ENCODE data around the gene CERS6. TPM values are rescaled to one million over a fixed set of nuclear protein-coding genes. Genes with fewer than 3 reads are reported as not detected.

CERS6 gene
- total RNA-seq, 1 donor from 2014 or later: 9.3 TPM

GRCh38 chr2:168545439-168546082 lies 89.5 kb downstream of the CERS6 start:
- ATAC-seq (no peak), DNase-seq (ENCODE audit: low spot score) (no peak)
- intact Hi-C loops (cut with DNase I): no loop called here

- ATAC-seq: peak; percentile 71
- intact Hi-C loops (cut with DNase I): no loop called here
- DNase-seq (ENCODE audit: low spot score): no peak
These were observed 94.6 kb downstream of the CERS6 start for GRCh38 chr2:168550670-168551069.

- ATAC-seq: no peak
- intact Hi-C loops (cut with DNase I): no loop called here
- DNase-seq (ENCODE audit: low spot score): no peak
These were observed 96.4 kb downstream of the CERS6 start for GRCh38 chr2:168552450-168552856.

- intact Hi-C loops (cut with DNase I): no loop called here
- DNase-seq (ENCODE audit: low spot score): no peak
- ATAC-seq: no peak
These were observed 99.2 kb downstream of the CERS6 start for GRCh38 chr2:168555283-168555682.

GRCh38 chr2:168559187-168559586 lies 103.1 kb downstream of the CERS6 start:
- DNase-seq (ENCODE audit: low spot score): no peak
- intact Hi-C loops (cut with DNase I): no loop called here
- ATAC-seq: no peak

- no peak for DNase-seq (ENCODE audit: low spot score)
- intact Hi-C loops (cut with DNase I): no loop called here
- ATAC-seq: no peak
These were observed 104.9 kb downstream of the CERS6 start for GRCh38 chr2:168560817-168561499.

GRCh38 chr2:168561991-168562390 lies 105.9 kb downstream of the CERS6 start:
- intact Hi-C loops (cut with DNase I): no loop called here

GRCh38 chr2:168562971-168563370 lies 106.9 kb downstream of the CERS6 start:
- ATAC-seq (no peak), DNase-seq (ENCODE audit: low spot score) (no peak)
- intact Hi-C loops (cut with DNase I): no loop called here

More at GRCh38 chr2:168561991-168562390, 105.9 kb downstream of the CERS6 start:
- ATAC-seq (no peak), DNase-seq (ENCODE audit: low spot score) (no peak)

DNA sequence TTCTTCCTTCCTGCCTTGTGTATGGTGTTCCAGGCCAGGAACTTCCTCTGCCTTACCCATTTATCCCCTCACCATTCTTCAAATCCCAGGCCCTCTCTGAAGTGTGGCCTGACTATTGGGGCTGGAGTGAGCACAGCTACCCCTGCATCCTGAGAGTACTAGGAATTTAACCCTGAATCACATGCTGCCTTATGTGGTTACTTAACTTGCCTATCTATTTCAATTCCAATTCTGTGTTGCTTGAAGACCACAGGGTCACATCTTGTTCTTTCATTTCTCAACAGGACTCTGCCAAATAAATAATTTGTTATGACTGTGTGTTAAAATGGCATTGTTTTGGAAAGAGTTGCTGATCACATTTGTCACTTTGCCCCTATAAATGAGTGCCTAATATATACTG lies 108.6 kb downstream of the CERS6 start:
- ATAC-seq: no peak

DNA sequence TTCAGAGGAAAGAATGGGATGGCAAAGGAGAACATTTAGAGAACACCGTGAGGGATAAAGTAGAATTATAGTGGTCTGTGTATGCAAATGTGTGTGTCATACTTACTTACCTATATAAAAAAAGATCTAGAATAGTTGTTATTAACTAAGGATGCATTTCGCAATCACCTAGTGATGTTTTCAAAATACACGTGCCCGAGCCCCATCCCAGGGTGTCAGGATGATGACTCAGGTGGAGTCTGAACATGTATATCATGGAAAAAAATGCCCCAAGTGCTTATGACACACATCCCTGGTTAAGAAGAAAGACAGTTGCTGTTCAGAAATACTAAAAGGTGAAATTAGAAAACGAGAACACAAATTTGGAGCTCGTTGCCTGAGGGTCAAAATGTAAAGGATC lies 109.0 kb downstream of the CERS6 start:
- DNase-seq (ENCODE audit: low spot score) (no peak), ATAC-seq (no peak)
- intact Hi-C loops (cut with DNase I): no loop called here

More for the DNA sequence above, 108.6 kb downstream of the CERS6 start:
- intact Hi-C loops (cut with DNase I): no loop called here
- DNase-seq (ENCODE audit: low spot score): no peak

DNA sequence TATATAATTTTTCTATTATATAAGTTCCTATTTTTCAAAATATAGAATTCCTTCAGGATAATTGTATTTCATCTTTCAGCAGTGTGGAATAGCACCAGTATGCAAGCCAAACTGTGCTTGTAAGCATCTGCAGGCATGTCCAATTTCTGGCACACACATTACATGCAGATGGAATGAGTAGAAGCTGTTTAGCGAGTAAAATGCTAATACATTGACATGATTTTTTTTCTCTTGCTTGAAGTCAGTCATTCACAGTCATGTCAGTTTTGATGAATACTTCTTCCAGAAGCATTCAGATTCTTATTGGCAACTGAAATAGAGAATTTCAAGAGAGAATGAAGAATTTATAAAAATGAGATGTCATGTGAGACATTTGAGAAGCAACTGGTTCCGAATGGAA lies 109.4 kb downstream of the CERS6 start:
- intact Hi-C loops (cut with DNase I): no loop called here
- ATAC-seq: no peak
- no peak for DNase-seq (ENCODE audit: low spot score)

GRCh38 chr2:168566974-168567665 lies 111.0 kb downstream of the CERS6 start:
- no peak for DNase-seq (ENCODE audit: low spot score)
- intact Hi-C loops (cut with DNase I): no loop called here
- ATAC-seq: no peak

DNA sequence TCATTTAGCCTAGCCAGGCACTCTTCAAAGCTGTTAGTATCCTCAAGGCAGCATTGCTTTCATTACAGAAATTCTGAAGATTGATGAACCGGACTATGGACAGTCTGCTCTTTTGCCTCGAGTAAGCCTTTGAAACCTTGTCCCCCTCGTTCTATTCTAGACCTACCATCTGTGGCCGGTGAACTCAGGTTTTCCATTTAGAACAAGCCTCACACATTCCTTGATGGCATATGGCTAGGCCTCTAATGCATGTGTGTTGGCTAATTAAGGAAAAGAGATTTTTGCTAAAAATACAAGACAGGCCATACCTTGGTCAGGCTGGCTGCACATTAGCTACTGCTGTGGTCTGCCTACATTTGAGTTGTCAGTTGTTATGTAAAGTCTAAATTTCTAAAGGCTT lies 111.8 kb downstream of the CERS6 start:
- DNase-seq (ENCODE audit: low spot score) (no peak), ATAC-seq (no peak)

GRCh38 chr2:168568476-168569267 lies 112.6 kb downstream of the CERS6 start:
- intact Hi-C loops (cut with DNase I): no loop called here
- ATAC-seq (peak; percentile 67), DNase-seq (ENCODE audit: low spot score) (no peak)

More for the DNA sequence above, 111.8 kb downstream of the CERS6 start:
- intact Hi-C loops (cut with DNase I): no loop called here

- intact Hi-C loops (cut with DNase I): no loop called here
- no peak for ATAC-seq
These were observed 115.0 kb downstream of the CERS6 start for GRCh38 chr2:168571061-168571460.

GRCh38 chr2:168573128-168573903 lies 117.2 kb downstream of the CERS6 start:
- no peak for DNase-seq (ENCODE audit: low spot score)
- intact Hi-C loops (cut with DNase I): no loop called here
- no peak for ATAC-seq

More at GRCh38 chr2:168571061-168571460, 115.0 kb downstream of the CERS6 start:
- DNase-seq (ENCODE audit: low spot score): no peak

DNA sequence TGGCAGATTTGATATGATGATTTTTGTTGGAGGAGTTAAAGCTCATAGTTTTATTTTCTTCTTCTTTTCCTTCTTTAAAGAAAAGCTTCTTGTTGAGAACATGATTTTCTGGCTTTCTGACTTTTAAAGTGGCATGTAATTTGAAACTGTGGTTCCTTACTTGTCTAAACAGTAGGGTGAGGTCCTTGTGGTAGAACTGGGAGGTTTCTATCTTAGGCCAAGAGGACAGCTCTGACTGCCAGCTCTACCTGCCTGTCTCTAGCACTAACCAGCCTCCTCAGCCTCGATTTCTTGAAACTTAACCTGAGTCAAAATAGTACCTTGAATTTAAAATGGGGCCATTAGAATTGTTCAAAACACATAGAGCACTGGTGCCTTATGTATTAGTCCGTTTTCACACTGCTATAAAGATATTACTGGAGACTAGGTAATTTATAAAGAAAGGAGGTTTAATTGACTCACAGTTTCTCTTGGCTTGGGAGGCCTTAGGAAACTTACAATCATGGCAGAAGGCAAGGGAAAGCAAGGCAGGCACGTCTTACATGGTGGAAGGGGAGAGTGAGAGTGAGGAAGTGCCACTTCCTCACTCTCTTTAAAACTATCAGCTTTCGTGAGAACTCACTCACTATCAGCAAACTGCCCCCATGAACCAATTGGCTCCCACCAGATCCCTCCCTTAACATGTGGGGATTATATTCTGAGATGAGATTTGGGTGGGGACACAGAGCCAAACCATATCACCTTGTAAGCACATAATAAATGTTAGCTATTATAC lies 119.0 kb downstream of the CERS6 start:
- intact Hi-C loops (cut with DNase I): no loop called here
- DNase-seq (ENCODE audit: low spot score): no peak
- no peak for ATAC-seq

- intact Hi-C loops (cut with DNase I): no loop called here
- no peak for DNase-seq (ENCODE audit: low spot score)
- ATAC-seq: no peak
These were observed 121.8 kb downstream of the CERS6 start for GRCh38 chr2:168577885-168578284.

Measured in sciatic nerve (tissue), 2 donors.